NCI-H82 treated with DMSO at 0.1 percent for 48 hours (cell line): ENCODE measurements around the gene PAM16.
"Not testable (repeated sequence)": the region's sequence is repeated elsewhere in the genome, so short reads cannot be mapped to it uniquely, and the experiment has no call there.

Experiments used
- DNase-seq: peaks from one replicate; lab custom pipeline; 2025; ENCODE audit not compliant: unreplicated experiment; lab: John Stamatoyannopoulos, UW

Gene PAM16

GRCh38 chr16:4354512-4355409 is 3.6 kb upstream of the PAM16 start:
- DNase-seq: no peak

- no peak for DNase-seq
Observed at GRCh38 chr16:4353675-4354074, 2.6 kb upstream of the PAM16 start.

- DNase-seq: no peak
Observed at GRCh38 chr16:4352843-4353242, 1.7 kb upstream of the PAM16 start.

- no peak for DNase-seq
Observed at GRCh38 chr16:4351880-4352279, 759 bp upstream of the PAM16 start.

GRCh38 chr16:4350365-4350786 is 745 bp downstream of the PAM16 start:
- no peak for DNase-seq

GRCh38 chr16:4349332-4349731 is 1.8 kb downstream of the PAM16 start:
- no peak for DNase-seq

- DNase-seq: no peak
Observed at GRCh38 chr16:4347765-4348509, 3.2 kb downstream of the PAM16 start.

GRCh38 chr16:4347010-4347409 is 4.1 kb downstream of the PAM16 start:
- DNase-seq: no peak

GRCh38 chr16:4345836-4346781 is 5.0 kb downstream of the PAM16 start:
- no peak for DNase-seq

GRCh38 chr16:4344983-4345835 is 5.9 kb downstream of the PAM16 start:
- DNase-seq: no peak

GRCh38 chr16:4344300-4344982 is 6.7 kb downstream of the PAM16 start:
- not testable (repeated sequence) for DNase-seq

GRCh38 chr16:4342866-4343744 is 8.0 kb downstream of the PAM16 start:
- DNase-seq: no peak

GRCh38 chr16:4341250-4341649 is 9.9 kb downstream of the PAM16 start:
- DNase-seq: no peak

- no peak for DNase-seq
Observed at GRCh38 chr16:4340443-4340842, 10.7 kb downstream of the PAM16 start.

- no peak for DNase-seq
Observed at GRCh38 chr16:4339909-4340308, 11.2 kb downstream of the PAM16 start.

GRCh38 chr16:4339455-4339854 is 11.7 kb downstream of the PAM16 start:
- DNase-seq: no peak

- DNase-seq: no peak
Observed at GRCh38 chr16:4338712-4339299, 12.3 kb downstream of the PAM16 start.

- no peak for DNase-seq
Observed at GRCh38 chr16:4338125-4338582, 13.0 kb downstream of the PAM16 start.
